Body of pancreas (tissue), 4 donors: ENCODE measurements around the gene CLEC17A. TPM values are rescaled to one million over a fixed set of nuclear protein-coding genes. Genes with fewer than 3 reads are reported as not detected.
A peak's percentile ranks its signal among the peaks of the same experiment; 100 is the strongest.
"Not testable (repeated sequence)": the region's sequence is repeated elsewhere in the genome, so short reads cannot be mapped to it uniquely, and the experiment has no call there.

Experiments
- ATAC-seq: fragments of 150-250 bp; one replicate; pipeline ENCODE4 v1.9.1; 2016
- DNase-seq, 4 donors: peaks; one replicate each; pipeline ENCODE4 v3.0.0-alpha.2; 2019
- H3K27ac ChIP-seq, 4 donors: fragments of 200-600 bp; sonication (generic); 1 replicate in 3 of 4; 2 replicates in 1 of 4; pipeline versions ENCODE4 v1.5.1 to v1.6.1; 2016 to 2019; ENCODE audit warnings: mild to moderate bottlenecking in 1 of 4, mixed read lengths in 1 of 4, moderate library complexity in 1 of 4
- H3K27me3 ChIP-seq, 2 donors: fragments of 200-600 bp; sonication (generic); one replicate each; pipeline ENCODE4 v1.6.0; 2016; ENCODE audit warnings: mild to moderate bottlenecking in 1 of 2
- H3K36me3 ChIP-seq, 2 donors: fragments of 200-600 bp; sonication (generic); replicated peaks in 1 of 2; 2 replicates each; pipeline ENCODE4 v1.5.1; 2016; ENCODE audit warnings: low read depth in 2 of 2; ENCODE audit not compliant: insufficient read depth in 1 of 2
- H3K4me1 ChIP-seq: fragments of 200-600 bp; sonication (generic); one replicate; pipeline ENCODE4 v1.6.0; 2016
- H3K4me3 ChIP-seq, 2 donors: fragments of 200-600 bp; sonication (generic); 1 replicate in 1 of 2; 2 replicates in 1 of 2; pipeline ENCODE4 v1.5.1; 2016 to 2019
- H3K9me3 ChIP-seq, 3 donors: fragments of 200-600 bp; sonication (generic); 1 replicate in 2 of 3; 2 replicates in 1 of 3; pipeline ENCODE4 v1.5.1; 2016
- POLR2A ChIP-seq, 3 donors: fragments of 450-650 bp; IDR thresholded peaks; one replicate each; pipeline ENCODE4 v1.6.1; 2016; ENCODE audit warnings: antibody characterized with exemption in 3 of 3, mild to moderate bottlenecking in 2 of 3
- WGBS, 2 donors: methylation state at CpG; one replicate each; pipeline ENCODE4 v1.1.5; 2017; 5-methylcytosine and 5-hydroxymethylcytosine counted together
- intact Hi-C: fragments of 100-400 bp; cut with DNase I; formaldehyde crosslinking; loops from one replicate; pipeline ENCODE4 v1.15.1; 2023
- total RNA-seq, 2 donors: library from RNA; depleted of rRNA; stranded (reverse); fragments of >200 nt; gene quantifications; one replicate each; pipeline ENCODE4 v1.1.0, GENCODE V29; 2016
- TF ChIP-seq, protein P1 (sequence below), 7 experiments: fragments of 450-650 bp in 4 of 7; fragments of 200-600 bp in 3 of 7; sonication (generic) in 3 of 7; IDR thresholded peaks; one replicate each; pipeline ENCODE4 v1.5.1; 2016 to 2019; ENCODE audit warnings: antibody characterized with exemption in 7 of 7

CLEC17A gene
- total RNA-seq, 2 donors from 2014 or later, result not detected

DNA sequence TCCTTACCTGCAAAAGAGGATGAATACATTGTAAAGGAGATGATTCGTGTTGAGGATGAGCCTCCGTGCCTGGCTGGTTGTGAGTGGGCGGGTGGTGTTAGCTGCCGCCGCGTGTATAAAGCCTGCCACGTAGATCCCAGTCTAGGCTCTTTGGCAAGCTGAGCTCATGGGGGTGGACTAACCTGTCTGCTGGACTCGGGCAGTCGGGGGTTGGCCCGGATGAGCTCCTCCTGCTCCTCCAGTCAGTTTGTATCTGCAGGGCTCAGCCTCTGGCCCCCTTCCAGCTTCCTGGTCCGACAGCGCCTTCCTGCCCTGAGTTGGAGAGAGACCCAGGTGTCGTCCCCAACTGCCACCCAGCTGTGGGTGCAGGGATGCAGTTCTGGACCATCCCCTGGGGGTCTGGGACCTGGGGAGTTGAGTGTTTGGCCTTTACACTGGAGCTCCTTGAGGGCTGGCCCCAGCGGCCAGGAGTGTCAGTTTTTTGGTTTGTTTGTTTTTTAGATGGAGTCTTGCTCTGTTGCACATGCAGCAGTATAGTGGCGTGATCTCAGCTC is 32.6 kb upstream of the CLEC17A start:
- H3K9me3 ChIP-seq, result no peaks in the 10 kb centered on the region
- DNase-seq (peak; percentile 29 to 63 (median 52)), ATAC-seq (no peak)
- H3K4me1 ChIP-seq, result no peaks in the 10 kb centered on the region
- TF ChIP-seq, protein P1, sequence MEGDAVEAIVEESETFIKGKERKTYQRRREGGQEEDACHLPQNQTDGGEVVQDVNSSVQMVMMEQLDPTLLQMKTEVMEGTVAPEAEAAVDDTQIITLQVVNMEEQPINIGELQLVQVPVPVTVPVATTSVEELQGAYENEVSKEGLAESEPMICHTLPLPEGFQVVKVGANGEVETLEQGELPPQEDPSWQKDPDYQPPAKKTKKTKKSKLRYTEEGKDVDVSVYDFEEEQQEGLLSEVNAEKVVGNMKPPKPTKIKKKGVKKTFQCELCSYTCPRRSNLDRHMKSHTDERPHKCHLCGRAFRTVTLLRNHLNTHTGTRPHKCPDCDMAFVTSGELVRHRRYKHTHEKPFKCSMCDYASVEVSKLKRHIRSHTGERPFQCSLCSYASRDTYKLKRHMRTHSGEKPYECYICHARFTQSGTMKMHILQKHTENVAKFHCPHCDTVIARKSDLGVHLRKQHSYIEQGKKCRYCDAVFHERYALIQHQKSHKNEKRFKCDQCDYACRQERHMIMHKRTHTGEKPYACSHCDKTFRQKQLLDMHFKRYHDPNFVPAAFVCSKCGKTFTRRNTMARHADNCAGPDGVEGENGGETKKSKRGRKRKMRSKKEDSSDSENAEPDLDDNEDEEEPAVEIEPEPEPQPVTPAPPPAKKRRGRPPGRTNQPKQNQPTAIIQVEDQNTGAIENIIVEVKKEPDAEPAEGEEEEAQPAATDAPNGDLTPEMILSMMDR (IDR thresholded peaks at IDR 0.05), result no peak
- no peak for TF ChIP-seq POLR2A (IDR thresholded peaks at IDR 0.05)
- no peaks in the 10 kb centered on the region for H3K36me3 ChIP-seq
- 48 to 78% methylated on average over 4 to 15 of the region's 15 CpGs for WGBS, 2 donors
- peak overlapping the region in 1 of 4 donors; percentile 9 for H3K27ac ChIP-seq
- no peak overlapping the region for H3K4me3 ChIP-seq
- intact Hi-C loops, result no loop called here
- no peaks in the 10 kb centered on the region for H3K27me3 ChIP-seq

GRCh38 chr19:14551134-14552005 is 31.5 kb upstream of the CLEC17A start:
- H3K4me1 ChIP-seq, H3K36me3 ChIP-seq, intact Hi-C loops, ATAC-seq, H3K27me3 ChIP-seq, H3K9me3 ChIP-seq, H3K4me3 ChIP-seq, H3K27ac ChIP-seq: not testable (repeated sequence)
- WGBS, 2 donors, result 72 to 73% methylated on average over 12 of the region's 12 CpGs
- peak in 2 of 4 donors; percentile 37 to 44 for DNase-seq
- TF ChIP-seq, protein P1 (IDR thresholded peaks at IDR 0.05), result peak in 1 of 7 experiments; percentile 11

GRCh38 chr19:14552006-14552360 is 30.9 kb upstream of the CLEC17A start:
- H3K4me1 ChIP-seq, ATAC-seq, H3K36me3 ChIP-seq, H3K4me3 ChIP-seq, H3K27me3 ChIP-seq, DNase-seq, H3K9me3 ChIP-seq, intact Hi-C loops, H3K27ac ChIP-seq: not testable (repeated sequence)
- 87 to 92% methylated on average over 7 to 8 of the region's 8 CpGs for WGBS, 2 donors

DNA sequence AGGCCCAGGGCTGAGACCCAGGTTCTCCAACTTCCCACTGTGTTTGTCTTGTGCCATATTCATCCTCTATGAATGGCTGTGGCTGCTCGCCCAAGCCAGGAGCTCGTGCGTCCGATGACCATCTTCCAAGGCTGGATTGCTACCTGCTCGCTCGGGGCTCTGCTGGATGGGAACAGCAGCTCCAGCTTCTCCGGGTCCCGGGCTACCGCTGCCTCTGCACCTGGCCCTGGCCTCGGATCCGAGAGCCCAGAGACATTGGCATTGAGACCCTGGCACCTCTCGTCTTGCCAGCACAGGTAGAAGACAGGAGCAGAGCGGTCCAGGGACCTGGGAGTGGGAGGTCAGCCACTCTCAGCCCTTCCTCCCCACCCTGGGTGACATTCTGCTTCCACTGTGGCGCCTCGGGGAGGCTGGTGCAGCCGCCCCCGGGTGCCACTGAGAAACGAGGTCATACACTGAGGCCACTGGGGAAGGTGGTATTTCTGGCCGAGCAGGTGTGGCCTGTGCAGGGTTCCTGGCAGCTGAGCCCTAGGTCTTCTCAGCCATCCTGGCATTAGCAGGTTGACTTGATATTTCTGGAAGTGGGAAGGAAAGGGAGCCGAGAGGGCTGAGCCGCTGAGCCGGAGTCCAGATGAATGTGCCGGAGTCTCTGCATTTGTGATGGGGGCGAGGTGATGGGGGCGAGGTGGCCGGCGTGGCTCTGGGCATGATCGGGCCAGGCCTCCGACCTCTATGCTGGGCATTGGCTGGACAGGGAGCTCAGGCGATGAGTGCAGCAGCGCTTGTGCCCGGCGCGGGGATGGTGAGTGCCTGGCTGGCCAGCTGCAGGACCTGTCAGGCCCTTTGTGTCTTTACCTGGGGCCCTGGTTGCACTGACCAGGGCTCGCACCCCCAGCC is 29.6 kb upstream of the CLEC17A start:
- ATAC-seq, result no peak
- intact Hi-C loops, result no loop called here
- H3K4me3 ChIP-seq, result no peak overlapping the region

More for the DNA sequence above, 29.6 kb upstream of the CLEC17A start:
- peaks cover 10% of the 10 kb centered on the region for H3K4me1 ChIP-seq
- no peak for TF ChIP-seq POLR2A (IDR thresholded peaks at IDR 0.05)
- TF ChIP-seq, protein P1 (IDR thresholded peaks at IDR 0.05), result no peak
- no peaks in the 10 kb centered on the region for H3K36me3 ChIP-seq
- H3K9me3 ChIP-seq, result no peaks in the 10 kb centered on the region
- DNase-seq, result no peak
- no peak overlapping the region for H3K27ac ChIP-seq
- 88 to 93% methylated on average over 23 to 29 of the region's 35 CpGs for WGBS, 2 donors
- no peaks in the 10 kb centered on the region for H3K27me3 ChIP-seq
